Psoas muscle (tissue), 8 donors: Measurements from ENCODE around the gene MYO7A. TPM values are rescaled to one million over a fixed set of nuclear protein-coding genes. Genes with fewer than 3 reads are reported as not detected.
A peak's percentile ranks its signal among the peaks of the same experiment; 100 is the strongest.

Experiments used
- ATAC-seq, 4 donors: fragments of 200-7000 bp; cut with Tn5 transposase; one replicate each; pipeline ENCODE4 v1.9.1; 2020; ENCODE audit warnings: moderate library complexity in 3 of 4, mild to moderate bottlenecking in 2 of 4
- DNase-seq, 2 donors: peaks; one replicate each; pipeline ENCODE4 v3.0.0-alpha.2; 2020
- H3K27ac ChIP-seq: fragments of 200-600 bp; one replicate; pipeline ENCODE4 v1.8.0; 2022
- H3K27me3 ChIP-seq, 3 donors: fragments of 200-600 bp in 1 of 3; one replicate each; pipeline versions ENCODE4 v1.6.1 to v1.8.0; 2013 to 2022; ENCODE audit warnings: low read length in 2 of 3, mild to moderate bottlenecking in 2 of 3, moderate library complexity in 1 of 3; ENCODE audit not compliant: insufficient read depth in 3 of 3
- H3K36me3 ChIP-seq, 2 donors: fragments of 200-600 bp in 1 of 2; one replicate each; pipeline versions ENCODE4 v1.6.1 to v1.8.0; 2013 to 2022; ENCODE audit warnings: low read depth in 1 of 2, mild to moderate bottlenecking in 1 of 2, moderate library complexity in 1 of 2; ENCODE audit not compliant: insufficient read depth in 1 of 2
- H3K4me1 ChIP-seq: fragments of 200-600 bp; one replicate; pipeline ENCODE4 v1.8.0; 2022
- H3K4me3 ChIP-seq: fragments of 200-600 bp; one replicate; pipeline ENCODE4 v1.8.0; 2022; ENCODE audit warnings: mild to moderate bottlenecking
- H3K9me3 ChIP-seq: fragments of 200-600 bp; one replicate; pipeline ENCODE4 v1.8.0; 2022
- CTCF ChIP-seq: fragments of 200-600 bp; IDR thresholded peaks from one replicate; pipeline ENCODE4 v1.8.0; 2022; ENCODE audit warnings: antibody characterized with exemption
- WGBS, 3 donors: extraction: QIAGEN DNeasy Blood & Tissue Kit; methylation state at CpG; one replicate each; pipeline versions ENCODE4 v1.1.6 to v1.1.7; 2013; 5-methylcytosine and 5-hydroxymethylcytosine counted together
- intact Hi-C, 2 donors: fragments of 100-400 bp; cut with DNase I; formaldehyde crosslinking; loops; one replicate each; pipeline versions ENCODE4 v1.11.0 to v1.14.2; 2022
- polyA plus RNA-seq, 3 donors: library from polyadenylated mRNA; stranded (reverse); fragments of 200-250 nt; gene quantifications; one replicate each; pipeline ENCODE4 v1.2.3, GENCODE V29; 2013
- total RNA-seq, 4 donors: library from RNA; stranded (reverse); fragmentation: NEBNext Ultra II Directional in 2 of 4; extraction: Animal tissue kit (Norgen Biotek cat#: 25700) in 2 of 4; gene quantifications; one replicate each; pipeline versions ENCODE4 v1.2.1 to v1.2.4, GENCODE V29; 2021 to 2023
- donor health status: healthy with polysubstance abuse.
- donor health status: DM: no; HTN: no; CAD: no; lungs with moderate emphysema.
- donor health status: Bipolar disorder and iron deficiency.
- donor health status: healthy.
- donor health status: DM: yes; HTN: yes; CAD: no.
- donor health status: DM: no; HTN: no; CAD: no.
- donor health status: DM: no; HTN: no; CAD: no.
- donor health status: DM: yes; HTN: yes; CAD: no.

Gene MYO7A
- total and polyA plus RNA-seq, 7 donors, result 0.62 to 3.0 (median 2.3) TPM

- DNase-seq (peak; percentile 34 to 61), ATAC-seq (peak in 3 of 4 donors; percentile 2 to 55 (median 21))
- Histone ChIP-seq H3K27me3 (no peaks in the 10 kb centered on the region), H3K9me3 (no peaks in the 10 kb centered on the region), H3K36me3 (no peaks in the 10 kb centered on the region), H3K27ac (no peak overlapping the region), H3K4me3 (no peak overlapping the region), H3K4me1 (peaks cover 5% of the 10 kb centered on the region)
- 57 to 73% (median 60%) methylated on average over 15 of the region's 15 CpGs for WGBS, 3 donors
- intact Hi-C loops, result no loop called here
- no peak for TF ChIP-seq CTCF
These were observed 47.2 kb downstream of the MYO7A start for GRCh38 chr11:77175021-77175842.

- Histone ChIP-seq H3K4me3 (no peak overlapping the region), H3K27ac (no peak overlapping the region)
These were observed 48.0 kb downstream of the MYO7A start for GRCh38 chr11:77175869-77176539.

GRCh38 chr11:77176996-77177395 lies 49.0 kb downstream of the MYO7A start:
- no peak for TF ChIP-seq CTCF
- Histone ChIP-seq H3K27me3 (no peaks in the 10 kb centered on the region), H3K36me3 (no peaks in the 10 kb centered on the region), H3K4me1 (peaks cover 5% of the 10 kb centered on the region), H3K9me3 (no peaks in the 10 kb centered on the region), H3K4me3 (no peak overlapping the region), H3K27ac (no peak overlapping the region)
- DNase-seq (peak in 1 of 2 donors; percentile 38), ATAC-seq (no peak)
- 88 to 90% (median 89%) methylated on average over 9 of the region's 9 CpGs for WGBS, 3 donors
- intact Hi-C loops, result no loop called here

More at GRCh38 chr11:77175869-77176539, 48.0 kb downstream of the MYO7A start:
- no peaks in the 10 kb centered on the region for H3K27me3 ChIP-seq
- ATAC-seq (peak in 3 of 4 donors; percentile 20 to 59 (median 40)), DNase-seq (peak; percentile 57 to 71)
- WGBS, 3 donors, result 40 to 58% (median 47%) methylated on average over 12 of the region's 12 CpGs
- H3K9me3 ChIP-seq, result no peaks in the 10 kb centered on the region
- H3K4me1 ChIP-seq, result peaks cover 5% of the 10 kb centered on the region
- no peaks in the 10 kb centered on the region for H3K36me3 ChIP-seq
- no peak for TF ChIP-seq CTCF
- intact Hi-C loops, result no loop called here

- no peak for ATAC-seq
- Histone ChIP-seq H3K27me3 (no peaks in the 10 kb centered on the region), H3K4me1 (peaks cover 5% of the 10 kb centered on the region), H3K9me3 (no peaks in the 10 kb centered on the region), H3K27ac (no peak overlapping the region), H3K36me3 (no peaks in the 10 kb centered on the region), H3K4me3 (no peak overlapping the region)
- no peak for DNase-seq
- 95 to 99% (median 97%) methylated on average over 4 of the region's 4 CpGs for WGBS, 3 donors
- TF ChIP-seq CTCF, result no peak
- intact Hi-C loops, result no loop called here
These were observed 50.1 kb downstream of the MYO7A start for GRCh38 chr11:77178150-77178549.
